SK-N-SH (cell line): Measurements from ENCODE around the gene RRP8. TPM values are rescaled to one million over a fixed set of nuclear protein-coding genes. Genes with fewer than 3 reads are reported as not detected.
A peak's percentile ranks its signal among the peaks of the same experiment; 100 is the strongest.

Experiments used
- CTCF ChIA-PET: fragments of 300-600, 350-600 bp; formaldehyde crosslinking; extraction: SDS; loops from one replicate; lab custom pipeline; 2021; lab: Yijun Ruan, JAX
- POLR2A ChIA-PET: fragments of 350-600 bp; sonication (Branson Sonifier 250); formaldehyde crosslinking; extraction: SDS; loops from one replicate; lab custom pipeline; 2020; ENCODE audit warnings: antibody characterized with exemption, inconsistent platforms; lab: Yijun Ruan, JAX
- DNase-seq: peaks from one replicate; pipeline ENCODE4 v3.0.0; 2012
- H2AFZ ChIP-seq: fragments of 200-600 bp; sonication (generic); 2 replicates; pipeline ENCODE4 v1.8.1; 2016; ENCODE audit warnings: antibody characterized with exemption, mild to moderate bottlenecking, low read depth
- H3F3A ChIP-seq: fragments of 200-600 bp; sonication (generic); replicated peaks from 2 replicates; pipeline ENCODE3; 2016; ENCODE audit warnings: antibody characterized with exemption, mild to moderate bottlenecking; ENCODE audit not compliant: insufficient read depth
- H3K27ac ChIP-seq, 2 experiments: fragments of 200-500 bp in 1 of 2; fragments of 200-600 bp in 1 of 2; sonication (Bioruptor generic) in 1 of 2; sonication (generic), shearing (Covaris generic) in 1 of 2; 2 replicates each; pipeline versions ENCODE4 v1.5.1 to v1.6.1; 2014 to 2016; ENCODE audit warnings: low read depth in 2 of 2, inconsistent platforms in 1 of 2, low read length in 1 of 2, mild to moderate bottlenecking in 1 of 2, mixed read lengths in 1 of 2
- H3K27me3 ChIP-seq: fragments of 200-600 bp; sonication (generic), shearing (Covaris generic); 2 replicates; pipeline ENCODE4 v1.6.1; 2016; ENCODE audit warnings: mixed run types; ENCODE audit not compliant: insufficient read depth
- H3K36me3 ChIP-seq, 2 experiments: fragments of 200-500 bp in 1 of 2; fragments of 200-600 bp in 1 of 2; sonication (Bioruptor generic) in 1 of 2; sonication (generic) in 1 of 2; replicated peaks in 1 of 2; 2 replicates each; pipeline versions ENCODE3 to v1.5.1; 2014 to 2016; ENCODE audit warnings: low read length in 1 of 2, mild to moderate bottlenecking in 1 of 2; ENCODE audit not compliant: insufficient read depth in 2 of 2, control insufficient read depth in 1 of 2
- H3K4me1 ChIP-seq, 2 experiments: fragments of 200-500 bp in 1 of 2; fragments of 200-600 bp in 1 of 2; sonication (Bioruptor generic) in 1 of 2; sonication (generic), shearing (Covaris generic) in 1 of 2; 2 replicates each; pipeline versions ENCODE4 v1.5.1 to v1.6.1; 2014 to 2016; ENCODE audit warnings: low read depth in 1 of 2, low read length in 1 of 2, mixed run types in 1 of 2; ENCODE audit not compliant: insufficient read depth in 2 of 2, control insufficient read depth in 1 of 2
- H3K4me2 ChIP-seq: fragments of 200-600 bp; sonication (generic), shearing (Covaris generic); 2 replicates; pipeline ENCODE4 v1.6.1; 2017; ENCODE audit warnings: mixed run types
- H3K4me3 ChIP-seq, 2 experiments: fragments of 200-500 bp in 1 of 2; fragments of 200-600 bp in 1 of 2; sonication (Bioruptor generic) in 1 of 2; sonication (generic), shearing (Covaris generic) in 1 of 2; 2 replicates each; pipeline versions ENCODE4 v1.5.1 to v1.8.1; 2014 to 2016; ENCODE audit warnings: low read depth in 2 of 2, inconsistent platforms in 1 of 2, low read length in 1 of 2, mild to moderate bottlenecking in 1 of 2, mixed read lengths in 1 of 2, moderate library complexity in 1 of 2
- H3K79me2 ChIP-seq: fragments of 200-600 bp; sonication (generic); 2 replicates; pipeline ENCODE4 v1.8.1; 2017; ENCODE audit warnings: mild to moderate bottlenecking; ENCODE audit not compliant: insufficient read depth
- H3K9ac ChIP-seq: fragments of 200-600 bp; sonication (generic); 2 replicates; pipeline ENCODE4 v1.6.1; 2017; ENCODE audit warnings: mixed run types
- H3K9me2 ChIP-seq: fragments of 200-600 bp; sonication (generic); 2 replicates; pipeline ENCODE4 v1.6.1; 2017; ENCODE audit warnings: mixed run types
- H3K9me3 ChIP-seq: fragments of 200-600 bp; sonication (generic); 2 replicates; pipeline ENCODE4 v1.6.1; 2017; ENCODE audit warnings: mixed run types, mild to moderate bottlenecking, moderate library complexity
- H4K20me1 ChIP-seq: fragments of 200-600 bp; sonication (generic); 2 replicates; pipeline ENCODE4 v1.6.1; 2017; ENCODE audit warnings: mild to moderate bottlenecking, mixed run types; ENCODE audit not compliant: insufficient read depth
- FOSL2 ChIP-seq: IDR thresholded peaks from 2 replicates; pipeline ENCODE4 v1.4.0; 2012; ENCODE audit warnings: low read depth, mild to moderate bottlenecking, moderate library complexity, borderline replicate concordance
- GATA2 ChIP-seq: sonication (generic); formaldehyde crosslinking; IDR thresholded peaks from 2 replicates; pipeline ENCODE4 v1.5.0; 2020; ENCODE audit warnings: mild to moderate bottlenecking, missing genetic modification reagents
- JUND ChIP-seq: IDR thresholded peaks from 2 replicates; pipeline ENCODE4 v1.4.0; 2012
- MEF2A ChIP-seq: IDR thresholded peaks from 2 replicates; pipeline ENCODE4 v1.4.0; 2012; ENCODE audit warnings: low read depth, borderline replicate concordance
- MXI1 ChIP-seq: IDR thresholded peaks from 2 replicates; pipeline ENCODE4 v1.6.1; 2012; ENCODE audit warnings: mild to moderate bottlenecking, low read depth, low read length, improper control_type of control experiment
- NFIC ChIP-seq: IDR thresholded peaks from 2 replicates; pipeline ENCODE4 v1.4.0; 2012; ENCODE audit warnings: borderline replicate concordance
- POLR2AphosphoS5 ChIP-seq: IDR thresholded peaks from 2 replicates; pipeline ENCODE4 v1.6.1; 2012; ENCODE audit warnings: low read depth, low read length
- RCOR1 ChIP-seq: fragments of 150-350 bp; IDR thresholded peaks from 2 replicates; pipeline ENCODE4 v1.6.1; 2017; ENCODE audit warnings: antibody characterized with exemption, low read length
- RXRA ChIP-seq: IDR thresholded peaks from 2 replicates; pipeline ENCODE4 v1.4.0; 2012; ENCODE audit warnings: low read depth, mild to moderate bottlenecking, borderline replicate concordance
- SIN3A ChIP-seq: IDR thresholded peaks from 2 replicates; pipeline ENCODE4 v1.6.1; 2012; ENCODE audit warnings: low read depth, mild to moderate bottlenecking, low read length, moderate library complexity, borderline replicate concordance
- SMC3 ChIP-seq: IDR thresholded peaks from 2 replicates; pipeline ENCODE4 v1.6.1; 2012; ENCODE audit warnings: low read depth, low read length, improper control_type of control experiment
- TCF12 ChIP-seq: IDR thresholded peaks from 2 replicates; pipeline ENCODE4 v1.4.0; 2012
- TEAD4 ChIP-seq: IDR thresholded peaks from 2 replicates; pipeline ENCODE4 v1.4.0; 2012; ENCODE audit warnings: mild to moderate bottlenecking, borderline replicate concordance; ENCODE audit not compliant: insufficient read depth
- YY1 ChIP-seq: IDR thresholded peaks from 2 replicates; pipeline ENCODE4 v1.4.0; 2012; ENCODE audit warnings: low read depth, mild to moderate bottlenecking
- WGBS: methylation state at CpG from one replicate; pipeline ENCODE4 v1.1.6; 2017; ENCODE audit warnings: low lambda C conversion rate; 5-methylcytosine and 5-hydroxymethylcytosine counted together
- polyA plus RNA-seq, 3 experiments: library from polyadenylated mRNA; depleted of rRNA; stranded (reverse); fragments of >200 nt; gene quantifications; 2 replicates each; pipeline ENCODE4 v1.2.3, GENCODE V29; 2012
- TF ChIP-seq, protein P1 (sequence below): fragments of 150-350 bp; IDR thresholded peaks from 2 replicates; pipeline ENCODE4 v1.6.1; 2017; ENCODE audit warnings: antibody characterized with exemption, low read length, low read depth, borderline replicate concordance
- TF ChIP-seq, protein P2 (sequence below): IDR thresholded peaks from 2 replicates; pipeline ENCODE4; 2012
- TF ChIP-seq, protein P3 (sequence below): fragments of 200-600 bp; sonication (generic); IDR thresholded peaks from 2 replicates; pipeline ENCODE4 v1.6.1; 2017; ENCODE audit warnings: antibody characterized with exemption, mild to moderate bottlenecking, moderate library complexity
- TF ChIP-seq, protein P4 (sequence below): IDR thresholded peaks from 2 replicates; pipeline ENCODE4 v1.4.0; 2012; ENCODE audit warnings: low read depth, borderline replicate concordance

Gene RRP8
- polyA plus RNA-seq, 1 of the 3 experiments (the other 2 are of a cell fraction), result 7.8 TPM

DNA sequence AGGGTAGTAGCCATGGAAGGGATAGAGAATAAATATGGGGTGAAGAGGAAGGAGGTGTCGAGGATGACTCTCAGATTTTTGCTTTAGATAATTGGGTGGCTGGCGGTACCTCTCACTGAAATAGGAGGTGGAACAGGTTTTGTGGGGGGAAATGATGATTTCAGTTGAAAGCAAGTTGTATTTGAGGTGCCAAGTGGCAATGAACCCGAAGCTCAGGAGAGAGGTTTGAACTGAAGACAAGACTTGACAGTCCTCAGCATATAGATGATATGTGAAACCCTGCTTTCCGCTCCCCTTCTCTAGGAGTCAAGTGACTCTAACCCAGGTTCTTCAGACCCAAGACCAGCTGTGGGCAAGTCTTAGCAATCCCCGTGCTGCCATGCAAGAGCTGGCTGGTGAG, 33.7 kb downstream of the RRP8 start:
- no peak overlapping the region for H3K27ac ChIP-seq

DNA sequence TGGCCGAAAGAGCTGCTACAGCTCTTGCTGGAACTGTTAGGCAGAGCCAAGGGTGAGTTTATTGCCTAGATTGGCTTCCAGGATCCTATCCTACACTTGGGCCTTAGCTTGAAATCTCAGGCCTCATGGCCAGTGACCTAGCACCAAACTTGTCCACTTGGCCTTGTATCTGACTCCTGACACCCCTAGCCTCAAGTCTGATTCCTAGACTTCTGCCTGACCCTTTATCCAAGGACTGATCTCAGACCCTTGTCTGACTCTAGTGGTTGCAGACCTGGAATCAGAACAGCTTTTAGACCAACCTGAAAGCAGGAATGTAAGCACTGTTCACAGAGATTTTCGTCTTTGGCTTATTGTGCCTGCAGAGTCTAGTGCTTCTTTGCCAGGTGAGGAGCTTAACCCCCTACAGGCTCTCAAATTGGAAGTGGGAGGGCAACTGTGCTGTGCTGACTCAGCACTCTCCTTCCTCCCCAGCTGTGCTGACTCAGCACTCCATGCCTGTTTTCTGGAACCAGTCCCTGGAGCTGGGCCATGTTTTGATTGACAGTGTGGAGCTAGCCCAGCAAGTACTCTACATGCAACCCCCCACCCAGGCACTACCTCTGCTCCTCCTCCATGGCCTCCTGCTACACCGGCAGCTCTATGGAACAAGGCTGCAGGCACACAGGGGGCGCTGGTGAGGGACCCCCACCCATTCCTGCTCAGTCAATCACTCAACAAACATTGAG, 35.1 kb downstream of the RRP8 start:
- ChIA-PET POLR2A (no interaction called here), CTCF (interaction anchor here (0.9 to 1.1 kb wide), 4 partner anchors 12 to 189 kb away, joined by 3 to 4 read pairs (median 3); no protein-coding TSS in a partner anchor)
- no peak overlapping the region for H3K27ac ChIP-seq
- H2AFZ ChIP-seq, result no peak overlapping the region
- no peaks in the 10 kb centered on the region for H3K36me3 ChIP-seq
- no peaks in the 10 kb centered on the region for H3K79me2 ChIP-seq
- no peak overlapping the region for H3K9ac ChIP-seq
- H3F3A ChIP-seq, result no peaks in the 10 kb centered on the region
- no peaks in the 10 kb centered on the region for H3K27me3 ChIP-seq
- H4K20me1 ChIP-seq, result no peaks in the 10 kb centered on the region
- no peak overlapping the region for H3K4me3 ChIP-seq
- no peaks in the 10 kb centered on the region for H3K9me3 ChIP-seq
- H3K4me1 ChIP-seq, result peaks cover 4 to 11% of the 10 kb centered on the region in 2 experiments; a peak in 3 of 4 replicates
- no peaks in the 10 kb centered on the region for H3K9me2 ChIP-seq
- peak overlapping the region; percentile 8; the same call in 1 of the 2 replicates for H3K4me2 ChIP-seq
- 98% methylated on average over 4 of the region's 4 CpGs for WGBS
- no peak for DNase-seq
- TF ChIP-seq TCF12 (peak; percentile 68), FOSL2 (peak; percentile 54), NFIC (peak; percentile 97), YY1 (no peak), JUND (no peak), SIN3A (peak; percentile 84; the same call in 1 of the 2 replicates), POLR2AphosphoS5 (peak; percentile 41; the same call in 1 of the 2 replicates), TEAD4 (no peak)
- TF ChIP-seq, protein P1, sequence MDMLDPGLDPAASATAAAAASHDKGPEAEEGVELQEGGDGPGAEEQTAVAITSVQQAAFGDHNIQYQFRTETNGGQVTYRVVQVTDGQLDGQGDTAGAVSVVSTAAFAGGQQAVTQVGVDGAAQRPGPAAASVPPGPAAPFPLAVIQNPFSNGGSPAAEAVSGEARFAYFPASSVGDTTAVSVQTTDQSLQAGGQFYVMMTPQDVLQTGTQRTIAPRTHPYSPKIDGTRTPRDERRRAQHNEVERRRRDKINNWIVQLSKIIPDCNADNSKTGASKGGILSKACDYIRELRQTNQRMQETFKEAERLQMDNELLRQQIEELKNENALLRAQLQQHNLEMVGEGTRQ, result no peak
- TF ChIP-seq, protein P2, sequence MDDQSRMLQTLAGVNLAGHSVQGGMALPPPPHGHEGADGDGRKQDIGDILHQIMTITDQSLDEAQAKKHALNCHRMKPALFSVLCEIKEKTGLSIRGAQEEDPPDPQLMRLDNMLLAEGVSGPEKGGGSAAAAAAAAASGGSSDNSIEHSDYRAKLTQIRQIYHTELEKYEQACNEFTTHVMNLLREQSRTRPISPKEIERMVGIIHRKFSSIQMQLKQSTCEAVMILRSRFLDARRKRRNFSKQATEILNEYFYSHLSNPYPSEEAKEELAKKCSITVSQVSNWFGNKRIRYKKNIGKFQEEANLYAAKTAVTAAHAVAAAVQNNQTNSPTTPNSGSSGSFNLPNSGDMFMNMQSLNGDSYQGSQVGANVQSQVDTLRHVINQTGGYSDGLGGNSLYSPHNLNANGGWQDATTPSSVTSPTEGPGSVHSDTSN, result peak; percentile 94
- TF ChIP-seq, protein P3, sequence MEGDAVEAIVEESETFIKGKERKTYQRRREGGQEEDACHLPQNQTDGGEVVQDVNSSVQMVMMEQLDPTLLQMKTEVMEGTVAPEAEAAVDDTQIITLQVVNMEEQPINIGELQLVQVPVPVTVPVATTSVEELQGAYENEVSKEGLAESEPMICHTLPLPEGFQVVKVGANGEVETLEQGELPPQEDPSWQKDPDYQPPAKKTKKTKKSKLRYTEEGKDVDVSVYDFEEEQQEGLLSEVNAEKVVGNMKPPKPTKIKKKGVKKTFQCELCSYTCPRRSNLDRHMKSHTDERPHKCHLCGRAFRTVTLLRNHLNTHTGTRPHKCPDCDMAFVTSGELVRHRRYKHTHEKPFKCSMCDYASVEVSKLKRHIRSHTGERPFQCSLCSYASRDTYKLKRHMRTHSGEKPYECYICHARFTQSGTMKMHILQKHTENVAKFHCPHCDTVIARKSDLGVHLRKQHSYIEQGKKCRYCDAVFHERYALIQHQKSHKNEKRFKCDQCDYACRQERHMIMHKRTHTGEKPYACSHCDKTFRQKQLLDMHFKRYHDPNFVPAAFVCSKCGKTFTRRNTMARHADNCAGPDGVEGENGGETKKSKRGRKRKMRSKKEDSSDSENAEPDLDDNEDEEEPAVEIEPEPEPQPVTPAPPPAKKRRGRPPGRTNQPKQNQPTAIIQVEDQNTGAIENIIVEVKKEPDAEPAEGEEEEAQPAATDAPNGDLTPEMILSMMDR, result peak; percentile 25; the same call in 1 of the 2 replicates

More for the DNA sequence above, 33.7 kb downstream of the RRP8 start:
- H3K36me3 ChIP-seq, result no peaks in the 10 kb centered on the region
- H3K4me3 ChIP-seq, result no peak overlapping the region
- H3K79me2 ChIP-seq, result no peaks in the 10 kb centered on the region
- no peak for DNase-seq
- no peaks in the 10 kb centered on the region for H3K9me3 ChIP-seq
- TF ChIP-seq SMC3 (no peak), SIN3A (no peak), RXRA (no peak), MEF2A (no peak), FOSL2 (no peak), GATA2 (CRISPR knock-in tag) (no peak), RCOR1 (no peak), MXI1 (no peak)
- TF ChIP-seq, protein P3, result no peak
- TF ChIP-seq, protein P4, sequence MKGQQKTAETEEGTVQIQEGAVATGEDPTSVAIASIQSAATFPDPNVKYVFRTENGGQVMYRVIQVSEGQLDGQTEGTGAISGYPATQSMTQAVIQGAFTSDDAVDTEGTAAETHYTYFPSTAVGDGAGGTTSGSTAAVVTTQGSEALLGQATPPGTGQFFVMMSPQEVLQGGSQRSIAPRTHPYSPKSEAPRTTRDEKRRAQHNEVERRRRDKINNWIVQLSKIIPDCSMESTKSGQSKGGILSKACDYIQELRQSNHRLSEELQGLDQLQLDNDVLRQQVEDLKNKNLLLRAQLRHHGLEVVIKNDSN, result no peak
- no peaks in the 10 kb centered on the region for H3F3A ChIP-seq
- H3K9me2 ChIP-seq, result no peaks in the 10 kb centered on the region
- no peak overlapping the region for H3K9ac ChIP-seq
- POLR2A ChIA-PET, result no interaction called here
- no peak overlapping the region for H2AFZ ChIP-seq
- H4K20me1 ChIP-seq, result no peaks in the 10 kb centered on the region
- CTCF ChIA-PET, result interaction anchor here (0.6 to 1.5 kb wide), 3 partner anchors 16 to 1057 kb away, joined by 3 to 6 read pairs (median 3); no protein-coding TSS in a partner anchor
- H3K4me2 ChIP-seq, result no peak overlapping the region
- H3K4me1 ChIP-seq, result peaks cover 4 to 11% of the 10 kb centered on the region in 2 experiments; a peak in 3 of 4 replicates
- WGBS, result 84% methylated on average over 4 of the region's 5 CpGs
- no peaks in the 10 kb centered on the region for H3K27me3 ChIP-seq
